HepG2 (cell line): ENCODE data around the gene MALT1. TPM values are rescaled to one million over a fixed set of nuclear protein-coding genes. Genes with fewer than 3 reads are reported as not detected.

Experiments
- ATAC-seq: fragments of 200-7000 bp; cut with Tn5 transposase; 3 replicates; pipeline ENCODE4 v1.9.1; 2020; ENCODE audit warnings: mild to moderate bottlenecking, moderate library complexity
- BruUV-seq: library from RNA; stranded (reverse); fragments of 400-500 nt; replicated peaks from 2 replicates; lab custom pipeline; 2021; lab: Mats Ljungman, UMichigan
- CTCF ChIA-PET: fragments of 300-600 bp; formaldehyde crosslinking; extraction: SDS; loops from one replicate; lab custom pipeline; 2021; ENCODE audit warnings: low total read pairs, inconsistent platforms, low intra/inter-chr PET ratio; lab: Yijun Ruan, JAX
- POLR2A ChIA-PET: fragments of 350-600 bp; sonication (Branson Sonifier 250); formaldehyde crosslinking; loops from one replicate; lab custom pipeline; 2020; ENCODE audit warnings: antibody characterized with exemption, inconsistent platforms; lab: Yijun Ruan, JAX
- DNase-seq: peaks from one replicate; pipeline ENCODE4 v3.0.0-alpha.2; 2015; ENCODE audit warnings: low spot score
- FAIRE-seq: peaks from 3 replicates; lab custom pipeline; 2011; peaks lifted over from hg19 to GRCh38; lab: Jason Lieb, UNC
- H2AFZ ChIP-seq: one replicate; pipeline ENCODE4 v1.6.1; 2011; ENCODE audit warnings: low read length, inconsistent platforms
- H3K27ac ChIP-seq: fragments of 300-600 bp; 3 replicates; pipeline ENCODE4 v1.8.0; 2011; ENCODE audit warnings: mixed run types, mild to moderate bottlenecking, mixed read lengths, low read length, inconsistent platforms; ENCODE audit not compliant: insufficient read depth; ENCODE audit errors: extremely low read length
- H3K27me3 ChIP-seq, 2 experiments: fragments of 200-600 bp in 1 of 2; 2 replicates in 1 of 2; 3 replicates in 1 of 2; pipeline versions ENCODE4 v1.6.0 to v1.8.0; 2011; ENCODE audit warnings: low read length in 2 of 2, mild to moderate bottlenecking in 2 of 2, moderate library complexity in 2 of 2, inconsistent platforms in 1 of 2; ENCODE audit not compliant: insufficient read depth in 2 of 2, control insufficient read depth in 1 of 2
- H3K36me3 ChIP-seq, 2 experiments: fragments of 200-600 bp in 1 of 2; replicated peaks in 1 of 2; 2 replicates in 1 of 2; 3 replicates in 1 of 2; pipeline versions ENCODE4 v1.5.1 to v1.8.0; 2011; ENCODE audit warnings: low read length in 2 of 2, inconsistent platforms in 1 of 2; ENCODE audit not compliant: insufficient read depth in 2 of 2, control insufficient read depth in 1 of 2
- H3K4me1 ChIP-seq: 2 replicates; pipeline ENCODE4 v1.5.1; 2012; ENCODE audit warnings: low read length, inconsistent platforms; ENCODE audit not compliant: insufficient read depth
- H3K4me2 ChIP-seq: 2 replicates; pipeline ENCODE4 v1.6.0; 2011; ENCODE audit warnings: low read depth, low read length, inconsistent platforms
- H3K4me3 ChIP-seq, 3 experiments: fragments of 200-600 bp in 1 of 3; sonication (generic), shearing (Covaris generic) in 1 of 3; replicated peaks in 1 of 3; 2 replicates each; pipeline ENCODE4 v1.5.1; 2011 to 2016; ENCODE audit warnings: low read length in 3 of 3, inconsistent platforms in 2 of 3, low read depth in 2 of 3, mild to moderate bottlenecking in 2 of 3, control low read depth in 1 of 3, mixed read lengths in 1 of 3; ENCODE audit not compliant: insufficient read depth in 1 of 3
- H3K79me2 ChIP-seq: one replicate; pipeline ENCODE4 v1.6.1; 2011; ENCODE audit warnings: low read length, inconsistent platforms; ENCODE audit not compliant: insufficient read depth
- H3K9ac ChIP-seq: 2 replicates; pipeline ENCODE4 v1.6.0; 2011; ENCODE audit warnings: mild to moderate bottlenecking, low read depth, low read length, inconsistent platforms; ENCODE audit not compliant: insufficient read depth
- H3K9me3 ChIP-seq: 2 replicates; pipeline ENCODE4 v1.5.1; 2012; ENCODE audit warnings: mild to moderate bottlenecking, low read length
- H4K20me1 ChIP-seq: 2 replicates; pipeline ENCODE4 v1.6.0; 2011; ENCODE audit warnings: inconsistent platforms, mild to moderate bottlenecking, low read length, moderate library complexity; ENCODE audit not compliant: insufficient read depth
- KDM1A ChIP-seq: IDR thresholded peaks from 2 replicates; pipeline ENCODE4 v1.6.1; 2016; ENCODE audit warnings: missing compliant biosample characterization
- NKX3-1 ChIP-seq: sonication (generic); formaldehyde crosslinking; IDR thresholded peaks from 2 replicates; pipeline ENCODE4 v1.5.0; 2020; ENCODE audit warnings: missing genetic modification reagents
- POGZ ChIP-seq: sonication (generic); formaldehyde crosslinking; IDR thresholded peaks from 2 replicates; pipeline ENCODE4 v1.4.0; 2020; ENCODE audit warnings: mild to moderate bottlenecking, missing genetic modification reagents
- REPIN1 ChIP-seq: sonication (generic); formaldehyde crosslinking; IDR thresholded peaks from 2 replicates; pipeline ENCODE4 v1.8.0; 2022; ENCODE audit warnings: missing genetic modification reagents, low read depth, mild to moderate bottlenecking, borderline replicate concordance
- RXRB ChIP-seq: IDR thresholded peaks from 2 replicates; pipeline ENCODE4 v1.6.1; 2016; ENCODE audit warnings: borderline replicate concordance, missing genetic modification reagents, missing compliant biosample characterization
- ZNF343 ChIP-seq: sonication (generic); formaldehyde crosslinking; IDR thresholded peaks from 2 replicates; pipeline ENCODE4 v1.4.0; 2020; ENCODE audit warnings: mild to moderate bottlenecking, missing genetic modification reagents
- ZNF431 ChIP-seq: sonication (generic); formaldehyde crosslinking; IDR thresholded peaks from 2 replicates; pipeline ENCODE4 v1.9.0; 2022; ENCODE audit warnings: missing genetic modification reagents, low read depth, mild to moderate bottlenecking, borderline replicate concordance
- ZNF816 ChIP-seq: sonication (generic); formaldehyde crosslinking; IDR thresholded peaks from 2 replicates; pipeline ENCODE4 v1.8.0; 2022; ENCODE audit warnings: missing genetic modification reagents, mild to moderate bottlenecking, borderline replicate concordance
- ZSCAN12 ChIP-seq: sonication (generic); formaldehyde crosslinking; IDR thresholded peaks from 2 replicates; pipeline ENCODE4 v1.9.0; 2021; ENCODE audit warnings: mild to moderate bottlenecking, missing genetic modification reagents
- WGBS: methylation state at CpG from one replicate; pipeline ENCODE4 v1.1.6; 2017; ENCODE audit warnings: low lambda C conversion rate; 5-methylcytosine and 5-hydroxymethylcytosine counted together
- in situ Hi-C: cut with HindIII; loops from 2 replicates; pipeline ENCODE4 v1.10.0; 2017; ENCODE audit warnings: low pct_unique_long_range_greater_than_20kb; ENCODE audit not compliant: extremely low pct_ligation_motif_present
- intact Hi-C: fragments of 100-400 bp; cut with micrococcal nuclease; formaldehyde crosslinking; loops from one replicate; pipeline ENCODE4 v1.10.0; 2022; ENCODE audit not compliant: unreplicated experiment
- polyA plus RNA-seq, 8 experiments: library from polyadenylated mRNA; depleted of rRNA in 3 of 8; stranded (reverse) in 7 of 8; unstranded in 1 of 8; fragments of >200 nt; fragmentation: Illumina TruSeq in 4 of 8; extraction: Trizol in 4 of 8; gene quantifications; 2 replicates each; pipeline versions ENCODE4 v1.2.1 to v1.2.3, GENCODE V29; 2011 to 2016; ENCODE audit warnings: low read depth in 4 of 8, missing spikeins in 1 of 8, mixed read lengths in 1 of 8; ENCODE audit not compliant: insufficient read depth in 1 of 8
- total RNA-seq, 5 experiments: library from RNA; depleted of rRNA; stranded (reverse); fragments of >200 nt; fragmentation: Illumina TruSeq; extraction: Trizol; gene quantifications; 2 replicates each; pipeline ENCODE4 v1.2.3, GENCODE V29; 2016; ENCODE audit warnings: low read depth in 1 of 5
- TF ChIP-seq, protein P1 (sequence below): sonication (generic); formaldehyde crosslinking; IDR thresholded peaks from 2 replicates; pipeline ENCODE4 v1.4.0; 2020; ENCODE audit warnings: mild to moderate bottlenecking, missing genetic modification reagents, borderline replicate concordance
- TF ChIP-seq, protein P2 (sequence below): sonication (generic); formaldehyde crosslinking; IDR thresholded peaks from 2 replicates; pipeline ENCODE4 v1.4.0; 2020; ENCODE audit warnings: missing genetic modification reagents
- TF ChIP-seq, protein P3 (sequence below): IDR thresholded peaks from 2 replicates; pipeline ENCODE4 v1.6.1; 2018; ENCODE audit warnings: missing genetic modification reagents, mild to moderate bottlenecking, missing compliant biosample characterization
- TF ChIP-seq, protein P4 (sequence below): sonication (generic); formaldehyde crosslinking; IDR thresholded peaks from 2 replicates; pipeline ENCODE4 v1.4.0; 2020; ENCODE audit warnings: missing genetic modification reagents, borderline replicate concordance

MALT1 gene
- total and polyA plus RNA-seq, 2 of the 13 experiments (the other 11 are each of a cell fraction or from before 2014, with no cell fraction given), result 43.9 to 89.0 TPM

DNA sequence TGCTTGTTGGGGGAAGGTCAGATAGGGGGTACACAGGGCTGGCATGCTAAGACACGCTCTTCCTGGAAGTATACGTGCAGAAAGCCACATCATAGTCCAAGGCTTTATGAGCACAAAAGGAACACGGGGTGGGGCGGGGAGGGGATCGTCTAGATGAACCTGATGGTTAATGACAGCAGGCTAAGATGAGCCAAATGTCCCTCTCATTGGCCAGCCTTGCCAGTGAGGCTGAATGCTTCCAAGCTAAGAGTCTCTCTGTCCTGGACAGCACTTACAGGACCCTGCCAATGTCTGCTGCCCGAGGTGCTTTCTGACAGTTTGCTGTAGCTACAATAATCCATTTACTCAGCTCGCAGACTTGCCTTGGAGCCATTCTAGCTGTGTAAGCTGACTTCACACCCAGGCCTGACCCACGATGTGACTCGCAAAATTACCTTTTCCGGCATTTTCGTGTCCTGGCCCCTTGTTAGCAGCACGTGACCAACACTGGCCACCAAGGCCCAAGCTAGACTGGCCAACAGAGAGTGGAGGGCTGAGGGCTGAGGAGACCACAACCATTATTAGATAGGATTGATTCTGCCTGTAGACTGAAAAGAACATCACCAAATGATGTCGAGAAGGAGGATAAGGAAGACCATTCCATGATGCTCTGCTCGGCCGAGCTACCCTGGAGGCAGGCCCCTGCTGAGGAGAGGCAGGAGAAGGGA is 84.2 kb downstream of the MALT1 start:
- in situ Hi-C loops (loop anchor here (25.0 kb wide), 1 partner anchor 843 kb away; no protein-coding TSS in a partner anchor), intact Hi-C loops (no loop called here)
- no peak overlapping the region for H3K9ac ChIP-seq
- no peak overlapping the region for H3K4me3 ChIP-seq
- no peaks in the 10 kb centered on the region for H4K20me1 ChIP-seq
- no peaks in the 10 kb centered on the region for H3K36me3 ChIP-seq
- ChIA-PET CTCF (no interaction called here), POLR2A (no interaction called here)
- no peaks in the 10 kb centered on the region for H3K79me2 ChIP-seq
- DNase-seq, result no peak
- no peaks in the 10 kb centered on the region for H3K9me3 ChIP-seq
- H3K27ac ChIP-seq, result no peak overlapping the region
- H3K4me1 ChIP-seq, result peaks cover 13% of the 10 kb centered on the region
- no TSS peak for BruUV-seq
- H3K27me3 ChIP-seq, result no peaks in the 10 kb centered on the region; a peak in 1 of 5 replicates
- TF ChIP-seq, protein P1, sequence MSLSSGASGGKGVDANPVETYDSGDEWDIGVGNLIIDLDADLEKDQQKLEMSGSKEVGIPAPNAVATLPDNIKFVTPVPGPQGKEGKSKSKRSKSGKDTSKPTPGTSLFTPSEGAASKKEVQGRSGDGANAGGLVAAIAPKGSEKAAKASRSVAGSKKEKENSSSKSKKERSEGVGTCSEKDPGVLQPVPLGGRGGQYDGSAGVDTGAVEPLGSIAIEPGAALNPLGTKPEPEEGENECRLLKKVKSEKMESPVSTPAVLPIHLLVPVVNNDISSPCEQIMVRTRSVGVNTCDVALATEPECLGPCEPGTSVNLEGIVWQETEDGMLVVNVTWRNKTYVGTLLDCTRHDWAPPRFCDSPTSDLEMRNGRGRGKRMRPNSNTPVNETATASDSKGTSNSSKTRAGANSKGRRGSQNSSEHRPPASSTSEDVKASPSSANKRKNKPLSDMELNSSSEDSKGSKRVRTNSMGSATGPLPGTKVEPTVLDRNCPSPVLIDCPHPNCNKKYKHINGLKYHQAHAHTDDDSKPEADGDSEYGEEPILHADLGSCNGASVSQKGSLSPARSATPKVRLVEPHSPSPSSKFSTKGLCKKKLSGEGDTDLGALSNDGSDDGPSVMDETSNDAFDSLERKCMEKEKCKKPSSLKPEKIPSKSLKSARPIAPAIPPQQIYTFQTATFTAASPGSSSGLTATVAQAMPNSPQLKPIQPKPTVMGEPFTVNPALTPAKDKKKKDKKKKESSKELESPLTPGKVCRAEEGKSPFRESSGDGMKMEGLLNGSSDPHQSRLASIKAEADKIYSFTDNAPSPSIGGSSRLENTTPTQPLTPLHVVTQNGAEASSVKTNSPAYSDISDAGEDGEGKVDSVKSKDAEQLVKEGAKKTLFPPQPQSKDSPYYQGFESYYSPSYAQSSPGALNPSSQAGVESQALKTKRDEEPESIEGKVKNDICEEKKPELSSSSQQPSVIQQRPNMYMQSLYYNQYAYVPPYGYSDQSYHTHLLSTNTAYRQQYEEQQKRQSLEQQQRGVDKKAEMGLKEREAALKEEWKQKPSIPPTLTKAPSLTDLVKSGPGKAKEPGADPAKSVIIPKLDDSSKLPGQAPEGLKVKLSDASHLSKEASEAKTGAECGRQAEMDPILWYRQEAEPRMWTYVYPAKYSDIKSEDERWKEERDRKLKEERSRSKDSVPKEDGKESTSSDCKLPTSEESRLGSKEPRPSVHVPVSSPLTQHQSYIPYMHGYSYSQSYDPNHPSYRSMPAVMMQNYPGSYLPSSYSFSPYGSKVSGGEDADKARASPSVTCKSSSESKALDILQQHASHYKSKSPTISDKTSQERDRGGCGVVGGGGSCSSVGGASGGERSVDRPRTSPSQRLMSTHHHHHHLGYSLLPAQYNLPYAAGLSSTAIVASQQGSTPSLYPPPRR (CRISPR knock-in tag), result no peak
- no peak for TF ChIP-seq NKX3-1
- no peak for TF ChIP-seq ZNF816
- TF ChIP-seq, protein P2, sequence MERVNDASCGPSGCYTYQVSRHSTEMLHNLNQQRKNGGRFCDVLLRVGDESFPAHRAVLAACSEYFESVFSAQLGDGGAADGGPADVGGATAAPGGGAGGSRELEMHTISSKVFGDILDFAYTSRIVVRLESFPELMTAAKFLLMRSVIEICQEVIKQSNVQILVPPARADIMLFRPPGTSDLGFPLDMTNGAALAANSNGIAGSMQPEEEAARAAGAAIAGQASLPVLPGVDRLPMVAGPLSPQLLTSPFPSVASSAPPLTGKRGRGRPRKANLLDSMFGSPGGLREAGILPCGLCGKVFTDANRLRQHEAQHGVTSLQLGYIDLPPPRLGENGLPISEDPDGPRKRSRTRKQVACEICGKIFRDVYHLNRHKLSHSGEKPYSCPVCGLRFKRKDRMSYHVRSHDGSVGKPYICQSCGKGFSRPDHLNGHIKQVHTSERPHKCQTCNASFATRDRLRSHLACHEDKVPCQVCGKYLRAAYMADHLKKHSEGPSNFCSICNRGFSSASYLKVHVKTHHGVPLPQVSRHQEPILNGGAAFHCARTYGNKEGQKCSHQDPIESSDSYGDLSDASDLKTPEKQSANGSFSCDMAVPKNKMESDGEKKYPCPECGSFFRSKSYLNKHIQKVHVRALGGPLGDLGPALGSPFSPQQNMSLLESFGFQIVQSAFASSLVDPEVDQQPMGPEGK, result no peak
- TF ChIP-seq, protein P3, sequence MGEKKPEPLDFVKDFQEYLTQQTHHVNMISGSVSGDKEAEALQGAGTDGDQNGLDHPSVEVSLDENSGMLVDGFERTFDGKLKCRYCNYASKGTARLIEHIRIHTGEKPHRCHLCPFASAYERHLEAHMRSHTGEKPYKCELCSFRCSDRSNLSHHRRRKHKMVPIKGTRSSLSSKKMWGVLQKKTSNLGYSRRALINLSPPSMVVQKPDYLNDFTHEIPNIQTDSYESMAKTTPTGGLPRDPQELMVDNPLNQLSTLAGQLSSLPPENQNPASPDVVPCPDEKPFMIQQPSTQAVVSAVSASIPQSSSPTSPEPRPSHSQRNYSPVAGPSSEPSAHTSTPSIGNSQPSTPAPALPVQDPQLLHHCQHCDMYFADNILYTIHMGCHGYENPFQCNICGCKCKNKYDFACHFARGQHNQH (CRISPR knock-in tag), result no peak
- TF ChIP-seq POGZ (CRISPR knock-in tag), result no peak
- no peak for TF ChIP-seq KDM1A (CRISPR knock-in tag)
- no peak for TF ChIP-seq RXRB (CRISPR knock-in tag)
- no peak for TF ChIP-seq REPIN1 (CRISPR knock-in tag)
- no peak for TF ChIP-seq ZSCAN12 (CRISPR knock-in tag)
- TF ChIP-seq ZNF431 (CRISPR knock-in tag), result no peak
- TF ChIP-seq ZNF343 (CRISPR knock-in tag), result no peak
- TF ChIP-seq, protein P4, sequence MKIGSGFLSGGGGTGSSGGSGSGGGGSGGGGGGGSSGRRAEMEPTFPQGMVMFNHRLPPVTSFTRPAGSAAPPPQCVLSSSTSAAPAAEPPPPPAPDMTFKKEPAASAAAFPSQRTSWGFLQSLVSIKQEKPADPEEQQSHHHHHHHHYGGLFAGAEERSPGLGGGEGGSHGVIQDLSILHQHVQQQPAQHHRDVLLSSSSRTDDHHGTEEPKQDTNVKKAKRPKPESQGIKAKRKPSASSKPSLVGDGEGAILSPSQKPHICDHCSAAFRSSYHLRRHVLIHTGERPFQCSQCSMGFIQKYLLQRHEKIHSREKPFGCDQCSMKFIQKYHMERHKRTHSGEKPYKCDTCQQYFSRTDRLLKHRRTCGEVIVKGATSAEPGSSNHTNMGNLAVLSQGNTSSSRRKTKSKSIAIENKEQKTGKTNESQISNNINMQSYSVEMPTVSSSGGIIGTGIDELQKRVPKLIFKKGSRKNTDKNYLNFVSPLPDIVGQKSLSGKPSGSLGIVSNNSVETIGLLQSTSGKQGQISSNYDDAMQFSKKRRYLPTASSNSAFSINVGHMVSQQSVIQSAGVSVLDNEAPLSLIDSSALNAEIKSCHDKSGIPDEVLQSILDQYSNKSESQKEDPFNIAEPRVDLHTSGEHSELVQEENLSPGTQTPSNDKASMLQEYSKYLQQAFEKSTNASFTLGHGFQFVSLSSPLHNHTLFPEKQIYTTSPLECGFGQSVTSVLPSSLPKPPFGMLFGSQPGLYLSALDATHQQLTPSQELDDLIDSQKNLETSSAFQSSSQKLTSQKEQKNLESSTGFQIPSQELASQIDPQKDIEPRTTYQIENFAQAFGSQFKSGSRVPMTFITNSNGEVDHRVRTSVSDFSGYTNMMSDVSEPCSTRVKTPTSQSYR (CRISPR knock-in tag), result no peak
- FAIRE-seq, result no peak
- peak; percentile 11 for ATAC-seq
- no peak overlapping the region for H2AFZ ChIP-seq
- whole genome bisulfite sequencing, result 86% methylated on average over 14 of the region's 15 CpGs
- no peak overlapping the region for H3K4me2 ChIP-seq
